UCSD-AML1 (cell line): Measurements from ENCODE around the gene R3HCC1L.

Experiments
- DNase-seq: peaks from one replicate; lab custom pipeline; 2025; ENCODE audit not compliant: unreplicated experiment; lab: John Stamatoyannopoulos, UW

The R3HCC1L gene

DNA sequence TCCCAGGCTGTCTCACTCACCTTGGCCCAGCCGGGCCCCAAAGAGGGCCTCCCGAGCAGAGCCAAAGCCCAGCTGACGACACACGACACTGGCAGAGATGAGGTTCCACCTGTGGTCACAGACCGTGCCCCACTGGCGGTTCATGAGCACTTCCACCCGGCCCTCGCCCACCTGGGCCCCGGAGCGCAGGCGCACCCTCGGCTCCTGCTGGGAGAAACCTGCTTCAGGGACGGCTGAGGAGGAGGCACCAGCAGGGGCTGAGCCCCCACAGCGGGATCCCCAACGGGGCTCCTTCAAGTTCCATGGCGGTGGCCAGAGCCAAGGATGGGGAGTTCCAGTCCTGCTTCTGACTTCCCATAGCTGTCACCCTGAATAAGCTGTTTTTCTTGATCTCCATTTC is 123.5 kb downstream of the R3HCC1L start:
- DNase-seq = no peak

GRCh38 chr10:98258683-98259454 is 124.4 kb downstream of the R3HCC1L start:
- no peak for DNase-seq

- DNase-seq = no peak
Observed at GRCh38 chr10:98259606-98260315, 125.3 kb downstream of the R3HCC1L start.

GRCh38 chr10:98260350-98260749 is 125.9 kb downstream of the R3HCC1L start:
- no peak for DNase-seq

- no peak for DNase-seq
Observed at GRCh38 chr10:98260752-98261151, 126.3 kb downstream of the R3HCC1L start.

DNA sequence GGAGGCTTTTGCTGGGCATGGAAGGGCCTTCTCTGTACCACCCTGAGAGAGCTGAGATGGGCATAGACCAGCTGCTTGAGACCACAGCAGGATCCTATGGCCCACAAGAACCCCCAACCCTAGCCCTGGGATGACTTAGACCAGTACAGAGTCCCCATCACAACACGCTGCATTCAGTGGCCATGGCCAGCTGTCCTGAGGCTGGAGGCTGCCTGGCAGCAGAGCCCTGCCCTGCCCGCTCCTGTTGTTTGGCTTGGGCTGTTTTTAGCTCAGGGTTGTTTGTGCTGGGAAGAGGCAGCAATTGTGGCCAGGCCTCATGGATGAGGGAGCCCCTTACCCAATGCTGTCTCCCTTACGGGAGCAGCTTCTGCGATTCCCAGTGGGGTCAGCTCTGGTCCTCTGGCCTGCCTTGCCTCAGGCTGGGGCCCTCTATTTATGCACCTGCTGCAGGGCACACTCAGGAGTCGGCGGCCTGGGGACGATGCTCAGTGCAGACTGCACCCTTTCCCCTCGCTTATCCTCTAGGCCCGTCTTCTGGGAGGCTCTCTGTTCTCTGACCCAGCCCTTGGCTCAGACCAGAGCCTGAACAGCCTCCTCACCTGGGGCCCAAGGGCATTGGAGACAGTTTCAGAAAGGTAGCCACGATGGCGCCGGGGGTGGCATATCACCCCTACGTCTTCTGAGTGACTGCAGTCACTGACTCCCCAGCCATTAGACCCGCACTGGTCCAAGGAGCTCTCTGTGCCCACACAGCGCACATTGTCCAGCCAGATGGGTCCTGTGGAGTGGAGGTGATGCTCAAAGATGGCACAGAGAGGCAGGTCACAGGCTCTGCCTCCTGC is 127.2 kb downstream of the R3HCC1L start:
- no peak for DNase-seq

GRCh38 chr10:98262571-98262970 is 128.1 kb downstream of the R3HCC1L start:
- DNase-seq = peak; percentile 37

- DNase-seq = no peak
Observed at GRCh38 chr10:98263088-98263487, 128.6 kb downstream of the R3HCC1L start.

GRCh38 chr10:98264378-98265065 is 130.1 kb downstream of the R3HCC1L start:
- no peak for DNase-seq

GRCh38 chr10:98265403-98266378 is 131.2 kb downstream of the R3HCC1L start:
- DNase-seq = no peak

- DNase-seq = no peak
Observed at GRCh38 chr10:98266647-98267046, 132.2 kb downstream of the R3HCC1L start.

DNA sequence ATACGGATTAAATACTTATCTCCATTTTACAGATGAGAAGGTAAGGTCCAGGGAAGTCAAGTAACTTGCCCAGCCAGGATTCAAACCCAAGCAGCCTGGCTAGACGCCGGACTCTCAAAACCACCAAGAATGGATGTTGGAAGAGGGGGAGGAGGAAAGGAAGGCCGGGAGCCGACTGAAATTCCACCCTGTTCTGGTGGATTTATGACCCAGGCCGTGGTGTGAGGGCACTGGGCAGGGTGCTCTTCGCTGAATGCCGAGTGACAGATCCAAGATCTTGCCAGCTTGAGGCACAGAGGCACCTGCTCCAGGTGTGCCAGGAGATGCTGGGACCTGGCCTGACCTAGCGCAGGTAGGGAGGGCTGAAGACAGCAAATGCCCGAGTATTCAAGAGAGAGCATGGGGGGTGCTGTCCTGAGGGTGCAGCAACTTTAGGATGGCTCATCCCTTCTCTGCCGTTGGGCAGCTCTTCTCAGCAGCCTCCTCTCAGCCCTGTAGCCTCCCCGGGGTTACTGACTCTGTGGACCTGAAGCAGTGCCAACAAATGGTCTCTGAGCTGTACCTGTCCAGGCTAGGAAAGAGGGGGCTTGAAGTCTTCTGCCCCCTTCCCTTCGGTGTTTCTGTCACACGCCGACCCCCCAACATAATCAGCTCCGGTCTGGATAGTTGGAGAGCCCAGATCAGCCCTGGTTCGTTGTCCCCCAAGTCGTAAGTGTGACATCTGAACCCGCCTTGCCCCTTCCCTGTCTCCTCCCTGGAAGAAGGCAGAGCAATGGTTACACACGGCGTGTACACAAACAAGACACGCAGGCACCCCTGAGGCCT is 132.8 kb downstream of the R3HCC1L start:
- no peak for DNase-seq

GRCh38 chr10:98267894-98268693 is 133.6 kb downstream of the R3HCC1L start, which contains the start of gene LOXL4:
Gene LOXL4, minus strand, starts transcription at chr10:98268194. Its CDS starts 5,175 bp downstream, at chr10:98263019.
- DNase-seq = no peak

- no peak for DNase-seq
Observed at GRCh38 chr10:98268694-98269431, 134.4 kb downstream of the R3HCC1L start.

DNA sequence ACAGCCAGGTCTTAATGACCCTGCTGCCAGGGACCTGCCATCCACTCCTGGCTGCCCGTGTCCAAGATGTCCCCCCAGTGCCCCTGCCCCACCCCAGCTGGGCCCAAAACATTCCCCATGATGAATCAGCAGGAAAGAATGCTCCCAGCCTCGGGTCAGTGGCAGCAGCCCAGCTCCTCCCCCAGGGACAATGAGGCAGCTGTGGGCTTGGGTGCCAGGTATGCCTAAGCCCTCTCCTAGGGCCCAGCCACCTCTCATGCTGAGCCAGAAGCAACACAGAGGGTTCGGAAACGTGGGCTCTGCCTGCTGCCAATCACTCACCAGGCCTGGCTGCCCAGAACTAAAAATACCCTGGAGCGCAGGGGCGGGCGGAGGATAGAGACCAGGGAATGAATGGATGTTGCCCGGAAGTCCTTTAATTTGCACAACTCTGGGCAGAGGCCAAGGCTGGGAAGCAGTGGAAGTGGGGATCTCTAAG is 135.0 kb downstream of the R3HCC1L start:
- DNase-seq = no peak

- DNase-seq = no peak
Observed at GRCh38 chr10:98270073-98270740, 135.8 kb downstream of the R3HCC1L start.

DNA sequence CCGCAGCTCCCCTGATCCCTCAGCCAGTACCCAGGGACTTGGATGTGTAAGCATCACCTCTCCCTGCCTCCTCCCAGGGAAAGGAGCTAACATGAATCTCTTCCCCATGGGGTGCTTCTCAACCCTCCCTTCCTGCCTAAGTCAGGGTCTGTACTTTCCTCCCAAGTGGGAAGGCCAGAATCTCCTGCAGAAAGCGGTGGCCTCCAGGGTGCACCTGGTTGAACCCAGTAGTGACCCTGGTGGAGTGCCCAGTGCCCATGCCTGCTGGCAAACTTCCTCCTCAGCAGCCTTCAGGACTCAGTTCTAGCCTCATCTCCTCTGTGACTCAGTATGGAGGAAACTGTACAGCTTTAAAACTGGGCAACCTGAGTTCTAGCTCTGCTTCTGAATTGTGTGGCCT is 136.3 kb downstream of the R3HCC1L start:
- DNase-seq = no peak
